Kasumi-1 (cell line): Measurements from ENCODE around the gene SLC12A7.

Experiments
- DNase-seq, 2 experiments: peaks; one replicate each; lab custom pipeline; 2025; lab: John Stamatoyannopoulos, UW

Gene SLC12A7

DNA sequence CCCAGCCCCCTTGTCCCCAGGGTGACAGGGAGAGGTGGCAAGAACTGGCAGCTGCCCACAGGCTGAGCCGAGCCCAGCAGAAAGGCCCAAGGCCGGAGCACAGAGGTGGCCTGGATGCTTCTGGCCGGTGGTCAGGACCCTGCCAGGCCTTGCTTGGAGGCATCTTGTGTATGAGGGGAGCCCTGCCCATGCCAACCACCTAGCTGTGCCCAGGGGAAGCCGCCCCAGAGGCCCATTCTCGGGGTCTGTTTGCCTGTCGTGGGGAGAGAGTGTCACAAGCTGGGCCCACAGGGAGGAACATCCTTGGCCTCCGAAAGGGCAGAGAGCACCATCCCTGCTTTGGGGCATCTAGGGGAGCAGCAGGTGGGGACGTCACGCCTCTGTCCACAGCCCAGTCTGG is 93.3 kb downstream of the SLC12A7 start:
- DNase-seq = no peak

DNA sequence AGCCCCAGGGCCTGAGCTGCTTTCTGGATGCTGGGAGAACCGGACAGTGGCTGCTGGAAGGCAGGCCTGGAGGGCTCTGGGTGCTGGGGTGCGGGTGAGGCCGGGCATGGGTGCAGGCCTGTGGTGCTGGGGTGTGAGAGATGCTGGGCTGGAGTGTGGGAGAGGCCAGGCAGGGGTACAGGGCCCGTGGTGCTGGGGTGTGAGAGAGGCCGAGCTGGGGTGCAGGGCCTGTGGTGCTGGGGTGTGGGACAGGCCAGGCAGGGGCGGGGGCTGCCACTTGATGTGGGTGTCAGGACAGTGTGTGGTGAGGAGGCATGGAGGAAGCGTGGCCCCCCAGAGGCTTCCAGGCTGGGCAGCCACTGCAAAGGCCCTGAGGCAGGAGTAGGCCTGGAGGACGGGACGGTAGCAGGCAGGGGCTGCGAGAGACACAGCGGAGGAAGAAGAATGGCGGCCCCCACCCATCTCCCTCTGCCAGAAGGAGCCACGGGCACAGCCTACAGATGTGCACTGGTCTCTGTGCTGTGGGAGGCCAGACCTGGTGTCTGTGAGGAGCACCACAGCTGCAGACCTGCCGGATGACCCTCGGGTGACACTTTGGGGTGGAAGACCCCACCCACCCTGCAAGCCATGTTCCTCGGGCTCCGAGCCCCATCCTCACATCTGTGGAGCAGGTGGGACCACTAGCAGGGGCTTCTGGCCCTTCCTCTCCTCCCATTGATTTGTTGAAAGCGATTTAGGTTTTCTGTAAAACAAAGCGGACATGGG is 94.0 kb downstream of the SLC12A7 start:
- no peak for DNase-seq

DNA sequence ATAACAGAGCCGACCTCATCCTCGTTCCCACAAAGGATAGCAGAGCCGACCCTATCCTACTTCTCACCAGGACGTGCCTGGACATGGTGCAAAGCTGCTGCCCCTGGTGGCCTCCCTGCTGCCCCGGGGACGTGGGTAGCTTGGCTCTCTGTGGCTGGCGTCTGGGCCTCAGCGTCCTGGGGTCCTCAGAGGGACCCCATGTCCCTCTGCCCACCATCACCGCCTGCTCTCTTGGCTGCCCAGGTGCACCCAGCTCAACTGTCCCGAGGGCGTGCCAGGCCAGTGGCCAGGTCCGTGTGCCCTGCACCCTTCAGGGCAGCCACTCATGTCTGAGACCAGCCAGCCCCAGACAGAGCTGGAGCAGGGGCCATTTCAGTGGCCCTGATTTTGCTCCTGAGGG is 94.8 kb downstream of the SLC12A7 start:
- DNase-seq = no peak

DNA sequence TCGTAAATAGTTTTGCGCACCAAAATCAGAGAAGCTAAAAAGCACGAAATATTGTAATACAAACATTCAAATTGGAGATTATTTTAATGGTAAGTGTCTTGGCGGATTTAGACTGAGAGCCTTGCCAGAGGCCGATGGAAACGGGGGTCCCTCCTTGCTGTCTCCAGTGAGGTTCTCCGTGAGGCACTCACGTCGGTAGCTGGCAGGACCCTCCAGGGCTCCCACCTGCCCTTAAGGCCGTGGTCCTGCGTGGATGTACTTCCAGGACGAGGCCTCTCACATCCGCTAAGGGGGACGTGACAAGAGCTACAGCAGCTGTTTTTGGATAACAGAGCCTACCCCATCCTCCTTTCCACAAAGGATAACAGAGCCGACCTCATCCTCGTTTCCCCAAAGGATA is 95.4 kb downstream of the SLC12A7 start:
- DNase-seq = no peak

DNA sequence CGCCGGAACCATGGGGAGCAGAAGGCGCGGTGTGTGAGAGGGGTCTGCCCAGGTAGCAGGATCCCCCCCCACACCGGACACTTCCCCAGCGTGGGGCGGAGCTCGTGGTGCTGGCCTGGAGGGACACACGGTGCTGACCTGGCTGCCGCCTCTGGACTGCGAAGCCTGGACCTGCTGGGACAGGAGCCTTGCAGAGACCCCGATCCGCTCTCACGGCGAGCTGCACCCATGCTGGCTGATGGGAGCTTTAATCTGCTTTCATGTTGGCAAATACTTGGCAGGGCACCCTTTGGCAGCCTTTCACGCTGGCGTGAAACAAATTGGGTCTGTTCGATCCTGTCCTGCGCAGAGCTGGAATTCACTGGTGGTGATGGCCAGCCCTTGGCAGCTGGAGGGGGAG is 95.8 kb downstream of the SLC12A7 start:
- no peak for DNase-seq

DNA sequence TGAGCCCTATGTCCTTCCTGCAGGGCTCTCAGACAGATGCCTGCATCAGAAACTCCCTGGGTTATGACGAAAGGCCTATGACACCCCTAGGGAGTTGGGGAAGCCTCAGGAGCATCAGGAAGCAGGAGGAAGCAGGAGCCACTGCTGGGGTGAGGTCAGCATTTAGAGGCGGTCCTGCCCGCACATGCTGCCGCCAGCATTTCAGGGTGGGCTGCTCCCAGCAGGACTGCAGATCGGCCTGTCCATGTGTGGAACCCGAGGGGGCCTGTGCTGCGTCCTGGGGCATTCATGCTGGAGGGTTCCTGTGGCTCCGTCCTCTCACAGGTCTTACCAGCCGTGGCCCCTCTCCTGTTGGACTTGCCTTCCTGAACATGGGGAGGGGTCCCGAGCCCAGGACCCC is 96.4 kb downstream of the SLC12A7 start:
- DNase-seq = no peak

DNA sequence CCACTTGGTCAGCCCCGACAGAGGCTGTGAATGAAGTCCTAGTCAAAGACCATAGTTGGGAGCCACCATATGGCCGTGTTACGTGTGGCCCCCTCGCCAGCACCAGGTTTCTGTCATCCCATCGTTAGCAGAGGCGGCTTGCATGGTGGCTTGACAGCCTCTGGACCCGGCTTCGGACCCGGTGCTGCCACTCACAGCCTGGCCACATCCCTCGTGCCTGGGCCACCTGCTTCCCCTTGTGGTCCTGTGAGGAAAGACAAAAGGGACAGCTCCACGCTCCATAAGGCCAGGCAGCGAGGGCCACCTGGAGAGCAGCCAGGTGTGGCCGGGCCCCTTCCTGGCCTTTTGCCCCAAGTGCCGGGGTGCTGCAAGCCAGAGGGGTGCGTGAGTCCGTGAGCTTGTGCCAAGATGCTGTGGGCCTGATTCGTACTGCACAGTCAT is 97.1 kb downstream of the SLC12A7 start:
- DNase-seq = no peak

DNA sequence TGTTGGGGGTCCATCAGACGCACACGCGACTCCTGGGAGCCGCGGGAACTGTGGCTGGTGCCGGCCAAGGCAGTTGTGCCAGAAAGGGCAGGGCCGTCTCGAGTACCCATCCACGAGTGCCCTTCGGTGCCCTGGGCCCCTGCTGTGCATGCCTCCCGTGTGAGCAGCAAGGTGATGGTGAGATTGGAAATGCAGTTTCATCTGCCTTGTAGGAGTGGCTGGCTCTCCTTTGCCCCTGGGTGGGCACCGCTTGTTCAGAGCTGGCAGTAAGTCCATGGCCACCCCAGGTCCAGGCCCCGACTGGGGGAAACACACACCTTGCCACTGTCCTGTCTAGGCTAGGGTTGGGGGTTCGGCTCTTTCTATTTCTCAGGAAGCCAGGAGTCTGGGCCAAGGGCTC is 97.5 kb downstream of the SLC12A7 start:
- DNase-seq = no peak

DNA sequence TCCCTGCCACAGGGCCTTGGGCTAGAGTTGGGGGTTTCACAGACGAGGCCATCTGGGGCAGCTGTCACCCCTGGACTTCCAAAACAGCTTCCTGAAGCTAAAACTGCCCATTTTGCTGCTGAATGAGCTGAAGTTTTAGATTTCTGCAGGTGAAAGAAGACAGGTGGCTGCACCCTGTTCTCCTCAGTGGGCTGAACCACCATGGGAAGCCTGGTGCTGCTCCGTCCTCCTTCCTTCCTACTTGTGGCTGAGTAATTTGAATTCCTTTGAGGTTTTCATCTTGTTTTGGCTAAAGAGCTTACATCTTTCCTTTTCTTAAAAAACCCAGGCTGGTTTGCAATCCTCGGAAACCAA is 97.9 kb downstream of the SLC12A7 start:
- no peak for DNase-seq

DNA sequence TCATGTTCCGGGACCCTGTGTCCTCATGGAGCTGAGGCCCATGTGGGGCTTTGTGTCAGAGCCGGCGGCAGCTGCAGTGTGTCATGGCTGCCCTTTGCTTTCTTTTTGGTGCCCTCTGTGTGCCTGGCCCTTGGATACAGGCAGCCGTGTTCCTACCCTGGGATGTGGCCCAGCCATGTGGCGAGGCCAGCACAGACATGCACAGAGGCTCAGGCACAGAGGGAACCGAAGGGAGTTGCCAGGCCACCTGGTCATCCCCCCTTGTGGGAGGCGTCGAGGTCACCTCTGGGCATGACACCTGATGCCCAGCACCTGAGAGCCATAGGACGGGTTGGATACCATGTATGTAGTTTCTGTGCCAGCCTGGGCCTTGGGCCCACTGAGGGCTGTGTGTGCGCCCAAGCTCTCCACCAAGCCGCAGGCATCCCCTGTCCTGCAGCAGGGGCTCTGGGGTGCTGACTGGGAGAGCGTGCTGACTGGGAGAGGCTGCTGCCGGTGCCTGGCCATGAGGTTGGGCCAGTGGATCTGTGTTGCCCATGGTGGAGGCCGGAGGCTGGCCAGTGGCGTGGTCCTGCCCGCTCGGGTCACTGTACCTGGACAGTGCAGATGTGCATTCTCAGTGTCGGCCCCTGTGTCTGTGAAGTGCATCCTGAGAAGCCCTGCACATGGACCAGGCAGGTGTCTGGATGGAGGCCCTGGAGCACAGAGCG is 98.5 kb downstream of the SLC12A7 start:
- no peak for DNase-seq

DNA sequence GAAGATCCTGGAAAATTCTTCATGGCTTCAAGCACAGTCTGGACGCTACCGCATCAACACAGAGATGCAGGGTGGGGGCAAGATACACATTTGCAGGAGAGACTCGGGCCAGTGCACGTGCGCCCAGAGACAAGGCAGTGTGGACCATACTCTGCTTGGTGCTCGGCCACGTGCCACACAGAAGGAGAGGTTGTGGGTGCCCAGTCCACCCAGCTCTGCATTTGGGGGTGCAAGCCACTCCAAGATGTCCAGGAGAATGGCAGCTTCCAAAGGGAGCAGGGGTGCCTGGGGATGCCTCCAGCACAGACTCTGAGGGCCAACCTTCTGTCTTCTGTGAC is 99.0 kb downstream of the SLC12A7 start:
- DNase-seq = no peak

DNA sequence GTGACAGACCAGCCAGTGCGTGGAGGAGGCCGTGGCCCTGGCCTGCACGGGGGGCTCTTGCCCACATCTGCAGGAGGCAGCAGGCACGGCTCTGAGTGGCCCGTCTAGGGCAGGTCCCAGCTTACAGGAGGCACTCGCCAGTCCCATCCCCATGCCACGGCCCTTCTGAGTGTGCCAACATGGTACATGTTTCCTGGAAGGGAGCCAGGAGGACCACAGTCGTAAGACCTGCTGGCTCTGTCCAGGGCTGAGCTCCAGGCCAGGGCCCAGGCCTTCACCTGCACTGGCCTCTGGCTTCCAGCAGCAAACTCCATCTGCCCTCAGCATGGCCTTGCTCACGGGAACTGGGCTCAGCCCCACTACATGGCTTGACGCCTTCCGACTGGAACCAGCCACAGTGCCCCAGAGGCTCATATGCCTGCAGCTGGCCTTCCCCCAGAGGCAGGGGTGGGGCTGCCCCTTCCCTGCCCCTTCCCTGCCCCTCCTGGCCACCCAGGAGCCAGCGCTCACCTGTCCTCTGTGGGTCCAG is 99.5 kb downstream of the SLC12A7 start:
- no peak for DNase-seq

DNA sequence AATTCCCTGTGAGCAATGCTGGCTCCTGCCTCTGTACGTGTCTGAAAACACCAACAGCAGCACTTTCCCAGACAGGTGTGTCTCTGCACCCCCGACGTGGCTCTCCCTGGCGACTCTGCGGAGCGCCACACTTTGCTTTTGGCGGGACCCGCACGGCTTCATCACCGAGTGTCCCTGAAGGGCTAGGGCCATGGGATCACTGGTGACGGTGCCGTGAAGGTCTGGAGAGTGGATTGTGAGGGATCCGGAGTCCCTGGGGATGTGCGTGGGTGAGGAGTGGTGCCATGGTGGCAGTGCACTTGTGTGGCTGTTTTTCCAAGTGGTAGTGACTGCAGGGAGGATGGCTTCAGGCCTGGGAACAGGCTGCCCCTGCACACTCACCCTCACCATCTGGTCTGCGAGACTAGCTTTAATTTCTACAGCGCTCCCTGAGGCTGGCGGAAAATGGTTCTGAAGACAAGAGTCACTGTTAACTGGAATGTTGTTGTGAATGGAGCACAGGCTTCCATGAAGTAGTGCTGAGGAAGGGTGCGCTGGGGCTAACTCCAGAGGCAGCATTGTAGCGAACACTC is 100.0 kb downstream of the SLC12A7 start:
- DNase-seq = no peak

DNA sequence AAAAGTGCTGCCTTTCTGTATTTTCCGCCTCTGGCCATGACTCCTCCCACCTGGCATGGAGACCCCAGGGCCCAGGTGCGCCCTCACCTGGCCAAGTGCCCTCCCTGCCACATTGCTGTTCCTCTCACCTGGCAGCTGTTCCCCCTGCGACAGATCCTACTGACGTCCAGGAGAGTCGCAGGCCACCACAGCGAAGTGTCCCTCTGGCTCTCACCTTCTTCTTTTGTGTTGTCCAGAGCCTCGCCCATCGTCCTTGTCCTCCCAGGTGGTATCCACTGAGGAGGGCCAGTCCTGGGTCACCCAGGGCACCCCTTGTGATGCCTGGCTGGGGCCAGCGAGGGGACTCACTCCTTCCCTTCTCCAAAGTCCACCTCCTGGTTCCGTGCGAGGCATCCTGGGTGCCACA is 100.6 kb downstream of the SLC12A7 start:
- no peak for DNase-seq

DNA sequence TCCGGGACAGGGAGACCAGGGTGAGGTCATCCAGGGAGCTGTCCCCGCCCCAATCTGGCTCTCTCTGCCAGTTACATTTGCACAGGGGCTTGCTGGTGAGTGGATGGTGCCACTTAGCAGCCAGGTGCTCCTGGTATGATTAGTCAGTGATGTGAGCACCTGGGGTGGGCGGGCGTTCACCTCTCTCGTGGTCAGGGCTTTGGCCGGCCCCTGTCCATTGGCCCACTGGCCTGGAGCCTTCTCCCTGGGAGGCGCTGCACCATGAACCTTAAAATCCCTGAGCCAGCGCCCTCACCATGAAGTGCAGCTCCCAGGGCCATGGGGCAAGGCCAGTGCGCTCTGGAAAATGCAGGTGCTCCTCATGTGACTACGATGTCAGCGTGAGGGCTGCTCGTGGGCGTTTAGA is 101.2 kb downstream of the SLC12A7 start:
- DNase-seq = no peak

DNA sequence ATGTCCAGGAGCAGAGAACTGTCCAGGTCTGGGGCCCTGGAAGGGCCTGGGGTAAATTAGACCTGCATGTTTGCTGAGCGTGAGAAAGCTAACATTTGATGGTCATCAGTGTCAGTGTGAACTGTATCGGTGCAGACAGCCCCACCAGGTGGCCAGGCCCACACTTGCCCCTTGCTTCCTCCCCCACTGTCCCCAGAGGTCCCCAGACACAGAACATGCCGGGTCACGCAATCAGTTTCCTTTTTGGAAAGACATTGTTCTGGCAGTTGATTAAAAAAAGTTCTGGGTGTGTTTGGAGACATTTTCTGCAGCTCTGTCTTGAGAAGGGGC is 101.7 kb downstream of the SLC12A7 start:
- DNase-seq = no peak

DNA sequence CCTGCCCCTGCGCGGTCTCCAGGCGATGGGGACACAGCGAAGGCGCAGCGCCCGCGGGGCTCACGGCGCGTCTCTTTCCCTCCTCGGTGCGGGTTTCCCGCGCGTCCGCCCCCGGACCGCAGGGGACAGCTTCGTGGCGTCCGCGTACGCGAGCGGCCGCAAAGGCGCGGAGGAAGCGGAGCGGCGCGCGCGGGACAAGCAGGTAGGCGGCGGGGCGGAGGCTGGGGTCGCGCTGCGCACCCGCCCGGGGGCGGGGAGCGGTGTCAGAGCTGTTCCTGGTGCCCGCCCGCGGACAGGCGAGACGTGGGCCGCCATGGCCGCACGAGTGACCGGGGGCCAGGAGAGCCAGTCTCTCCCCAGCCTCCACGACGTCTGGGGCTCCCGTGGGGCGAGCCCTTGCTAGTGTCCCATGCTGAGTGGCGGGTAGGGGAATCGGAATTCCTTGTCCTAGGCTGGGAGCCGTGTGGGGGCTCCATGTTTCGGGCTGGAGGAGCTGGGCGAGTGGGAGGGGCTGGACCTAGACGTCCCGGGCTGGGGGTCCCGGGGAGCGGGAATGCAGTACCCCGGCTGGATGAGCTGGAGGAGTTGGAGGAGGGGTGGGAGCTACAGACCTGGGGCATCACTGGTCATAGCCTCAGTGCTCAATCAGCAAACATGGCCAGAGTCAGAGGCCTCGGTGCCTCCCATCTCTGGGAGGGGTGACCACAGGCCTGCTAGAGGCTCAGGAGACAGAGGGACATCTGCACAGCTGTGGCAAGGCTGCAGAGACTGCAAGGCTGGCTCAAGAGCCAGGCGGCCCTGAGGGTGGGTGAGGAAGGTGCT is 102.3 kb downstream of the SLC12A7 start:
- no peak for DNase-seq

DNA sequence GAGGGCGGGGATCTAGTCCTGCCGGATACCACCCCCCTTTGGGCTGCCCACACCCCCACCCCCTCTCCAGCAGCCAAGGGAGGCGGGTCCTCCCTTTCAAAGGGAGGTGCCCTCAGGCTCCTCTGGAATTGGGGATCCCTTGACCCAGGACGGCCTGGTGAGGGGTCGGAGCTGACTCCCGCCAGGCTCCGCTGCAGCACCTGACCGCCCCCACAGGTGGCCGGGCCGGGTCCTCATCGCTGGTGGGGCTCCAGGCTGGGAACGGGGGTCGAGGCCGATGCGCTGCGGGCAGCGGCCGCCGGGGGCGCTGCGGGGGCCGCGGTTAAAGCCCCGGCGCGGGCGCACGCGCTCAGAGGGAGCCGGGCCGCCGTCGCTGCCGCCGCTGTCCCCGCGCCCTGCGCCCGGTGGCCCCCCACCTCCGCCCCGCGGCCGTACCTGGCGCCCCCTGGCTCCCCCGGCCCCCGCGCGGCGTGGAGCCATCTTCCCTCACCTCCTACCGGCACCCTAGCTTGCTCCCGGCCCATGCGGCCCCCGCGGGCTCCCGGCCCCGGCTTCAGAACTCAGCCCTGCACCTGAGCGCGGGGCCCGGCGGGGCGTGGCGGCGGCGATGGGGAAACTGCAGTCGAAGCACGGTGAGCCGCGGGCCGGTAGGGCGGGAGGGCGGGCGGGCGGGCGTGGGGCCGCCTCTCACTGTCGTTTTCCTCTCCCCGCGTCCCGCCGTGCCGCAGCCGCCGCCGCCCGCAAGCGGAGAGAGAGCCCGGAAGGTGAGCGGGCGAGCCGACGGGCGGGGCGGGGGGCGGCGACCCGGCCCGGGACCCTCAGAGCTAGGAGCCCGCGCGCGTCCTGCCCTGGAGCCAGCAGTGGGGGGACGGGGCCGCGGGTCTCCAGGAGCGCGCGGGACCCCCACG is 103.2 kb downstream of the SLC12A7 start, which contains the start of gene NKD2:
NKD2 (plus strand) TSS at position 352 of the 908 bp plus-strand sequence; CDS start at position 608, 256 bp downstream.
- peak in 1 of 2 experiments; percentile 14 for DNase-seq

DNA sequence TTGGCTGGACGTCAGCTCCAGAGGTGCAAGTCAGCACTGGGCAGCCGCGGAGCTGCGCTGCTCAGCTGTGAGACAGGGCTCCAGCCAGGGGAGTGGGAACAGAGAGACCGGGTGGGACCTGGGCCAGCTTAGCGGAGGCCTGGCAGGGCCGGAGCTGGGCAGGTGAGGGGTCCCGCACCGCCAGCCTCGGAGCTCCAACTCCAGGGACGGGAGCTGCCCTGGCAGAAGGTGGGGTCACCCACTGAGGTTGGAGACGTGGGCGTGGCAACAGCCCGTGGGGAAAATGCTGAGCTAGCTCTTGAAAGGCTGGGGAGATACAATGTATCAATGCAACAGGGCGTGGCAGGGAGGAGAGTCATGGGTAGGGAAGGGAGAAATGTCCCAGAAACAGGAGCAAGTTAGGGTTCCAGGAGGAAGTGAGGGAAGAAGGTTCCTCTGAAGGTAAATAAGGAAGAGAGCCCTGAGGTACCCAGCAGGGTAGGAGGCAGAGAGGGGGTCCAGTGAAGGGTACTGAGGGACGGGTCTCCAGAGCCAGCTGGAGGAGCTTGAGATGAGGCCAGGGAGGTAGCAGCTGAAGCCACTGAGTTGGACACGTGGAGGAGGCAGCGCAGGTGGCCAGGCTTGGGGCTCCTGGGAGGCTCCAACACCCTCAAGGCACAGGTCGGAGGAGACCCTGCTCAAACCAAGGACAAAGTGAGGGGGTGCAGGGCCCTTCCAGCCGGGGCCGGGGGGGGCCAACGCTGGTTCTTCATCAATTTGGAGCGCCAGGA is 104.0 kb downstream of the SLC12A7 start:
- no peak for DNase-seq

DNA sequence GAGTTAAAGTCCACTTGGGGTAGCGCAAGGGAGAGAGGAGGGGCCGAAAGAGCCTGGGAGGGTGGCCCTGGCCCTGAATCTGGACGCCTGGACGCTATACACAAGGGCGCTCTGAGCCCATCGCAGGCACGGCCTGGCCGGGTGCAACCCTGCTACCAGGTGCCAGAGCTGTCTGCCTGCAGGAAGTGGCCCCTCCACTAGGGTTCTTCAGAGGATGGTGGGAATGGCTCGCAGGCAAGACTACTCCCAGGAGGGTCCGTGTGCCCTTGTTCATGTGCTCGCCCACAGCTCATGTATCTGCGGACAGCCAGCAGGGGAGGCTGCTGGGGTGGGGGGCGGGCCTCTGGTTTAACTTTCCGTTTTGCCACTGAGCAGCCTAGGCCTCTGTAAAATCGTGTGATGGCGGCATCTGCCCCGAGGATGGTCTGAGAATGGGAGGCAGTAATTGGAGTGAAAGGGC is 104.6 kb downstream of the SLC12A7 start:
- DNase-seq = no peak
